ENCODE measurements around the gene CACNG1.
"Not testable (repeated sequence)": the region's sequence is repeated elsewhere in the genome, so short reads cannot be mapped to it uniquely, and the experiment has no call there.

CACNG1 gene

DNA sequence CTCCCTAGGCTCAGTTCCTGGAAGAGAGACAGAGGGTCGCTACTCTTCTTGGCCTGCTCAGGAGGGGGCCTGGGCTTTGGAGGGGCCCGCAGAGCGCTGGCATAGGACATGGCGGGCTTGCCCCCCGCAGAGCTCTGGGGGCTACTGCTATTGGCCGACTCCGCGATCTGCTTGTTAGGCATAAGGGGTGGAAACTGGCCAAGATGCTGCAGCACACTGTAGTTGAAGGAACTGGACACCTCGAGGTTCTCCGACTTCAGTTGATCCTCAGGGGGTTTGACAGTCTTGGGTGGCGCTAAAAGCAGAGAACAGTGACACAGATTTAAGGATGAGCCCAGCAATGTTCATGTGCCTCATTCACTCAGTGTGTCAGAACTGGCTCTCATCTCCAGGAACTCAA lies 33.9 kb downstream of the CACNG1 start:
- FAIRE-seq, result no peak
- no peak for DNase-seq (ENCODE audit: low spot score)

- FAIRE-seq, result no peak
- no peak for DNase-seq (ENCODE audit: low spot score)
These were observed 35.1 kb downstream of the CACNG1 start for GRCh38 chr17:67079491-67079890.

DNA sequence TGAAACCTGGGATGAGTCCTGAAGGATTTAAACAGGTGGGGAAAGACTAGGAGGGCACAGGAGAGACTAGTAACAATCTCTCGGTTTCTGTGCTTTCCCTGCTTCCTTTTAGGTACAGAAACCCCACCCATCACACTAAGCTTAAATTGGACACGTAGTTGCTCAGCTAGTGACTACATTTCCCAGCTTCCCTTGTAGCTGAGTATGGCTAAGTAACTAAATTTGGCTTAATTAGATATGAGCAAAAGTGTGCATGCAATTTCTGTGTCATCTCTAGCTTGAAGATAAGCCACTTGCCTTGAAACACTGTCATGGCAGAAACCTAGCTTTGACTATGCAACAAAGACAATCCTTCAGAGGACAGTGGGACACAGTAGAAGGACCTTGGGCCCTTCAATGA lies 36.5 kb downstream of the CACNG1 start:
- FAIRE-seq, result no peak

DNA sequence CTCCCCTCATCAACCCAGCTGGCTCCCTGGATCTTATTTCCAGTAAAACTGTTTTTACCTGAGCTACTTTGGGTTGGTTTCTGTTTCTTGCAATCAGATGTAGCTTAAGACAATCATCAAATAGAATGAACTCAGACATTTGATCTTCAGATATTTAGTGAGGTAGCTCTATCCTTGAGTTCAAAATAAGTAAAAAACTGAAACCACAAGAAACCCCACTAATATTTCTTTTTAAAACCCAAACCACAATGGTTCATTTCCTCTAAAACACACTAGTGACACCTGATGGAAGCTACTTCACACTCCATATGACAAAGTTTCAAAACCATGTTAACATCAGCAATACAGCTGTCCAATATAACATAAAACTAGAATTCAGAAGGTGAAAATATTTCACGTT lies 37.8 kb downstream of the CACNG1 start:
- DNase-seq (ENCODE audit: low spot score) (no peak), FAIRE-seq (no peak)

More for the DNA sequence above, 36.5 kb downstream of the CACNG1 start:
- DNase-seq (ENCODE audit: low spot score), result no peak

GRCh38 chr17:67085406-67085805 lies 41.1 kb downstream of the CACNG1 start:
- DNase-seq (ENCODE audit: low spot score), result no peak
- FAIRE-seq, result no peak

GRCh38 chr17:67088639-67089038 lies 44.3 kb downstream of the CACNG1 start:
- FAIRE-seq (no peak), DNase-seq (ENCODE audit: low spot score) (no peak)

DNA sequence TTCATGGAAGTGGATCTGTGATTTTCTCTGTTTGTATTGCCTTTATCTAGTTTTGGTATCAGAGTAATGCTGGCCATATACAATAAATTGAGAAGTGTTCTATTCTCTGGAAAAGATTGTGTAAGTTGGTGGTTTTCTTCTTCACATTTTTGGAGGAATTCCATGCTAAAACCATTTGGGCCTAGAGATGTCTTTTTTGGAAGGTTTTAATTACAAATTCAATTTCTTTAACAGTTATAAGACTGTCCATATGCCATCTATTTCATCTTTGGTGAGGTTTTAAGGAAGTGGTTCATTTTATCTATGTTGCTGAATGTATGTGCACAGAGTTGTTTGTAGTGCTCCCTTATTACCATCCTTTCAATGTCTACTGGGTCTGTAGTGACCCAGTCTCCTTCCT lies 46.0 kb downstream of the CACNG1 start:
- DNase-seq (ENCODE audit: low spot score) (no peak), FAIRE-seq (no peak)

DNA sequence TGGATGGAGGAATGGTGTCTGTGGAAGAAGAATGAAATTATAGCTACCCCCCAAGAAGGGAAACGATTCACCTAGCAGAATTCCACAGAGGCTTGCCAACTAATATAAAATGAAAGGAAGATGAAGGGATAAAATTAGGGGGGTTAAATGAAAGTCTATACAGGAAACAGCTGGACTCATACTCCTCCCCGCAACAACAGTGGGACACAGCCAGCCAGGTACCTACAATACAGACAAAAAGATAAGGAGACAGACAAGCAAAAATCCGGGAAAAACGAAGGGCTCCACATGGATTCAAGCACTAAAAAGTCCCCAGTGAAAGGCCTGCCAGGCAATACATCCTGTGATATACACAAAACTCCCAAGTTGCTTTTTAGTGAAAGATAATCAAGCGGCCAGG lies 47.9 kb downstream of the CACNG1 start:
- FAIRE-seq (no peak), DNase-seq (ENCODE audit: low spot score) (no peak)

DNA sequence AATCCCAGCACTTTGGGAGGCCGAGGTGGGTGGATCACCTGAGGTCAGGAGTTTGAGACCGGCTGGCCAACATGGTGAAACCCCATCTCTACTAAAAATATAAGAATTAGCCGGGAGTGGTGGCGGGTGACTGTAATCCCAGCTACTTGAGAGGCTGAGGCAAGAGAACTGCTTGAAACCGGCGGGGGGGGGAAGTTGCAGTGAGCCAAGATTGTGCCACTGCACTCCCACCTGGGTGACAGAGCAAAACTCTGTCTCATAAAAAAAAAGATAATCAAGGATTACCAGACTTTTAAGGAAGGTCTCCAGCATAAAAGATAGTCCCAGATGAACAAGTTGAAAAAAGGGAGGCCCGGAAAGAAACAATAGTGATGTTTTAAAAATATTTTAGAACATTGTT lies 48.4 kb downstream of the CACNG1 start:
- FAIRE-seq; DNase-seq (ENCODE audit: low spot score): not testable (repeated sequence)

DNA sequence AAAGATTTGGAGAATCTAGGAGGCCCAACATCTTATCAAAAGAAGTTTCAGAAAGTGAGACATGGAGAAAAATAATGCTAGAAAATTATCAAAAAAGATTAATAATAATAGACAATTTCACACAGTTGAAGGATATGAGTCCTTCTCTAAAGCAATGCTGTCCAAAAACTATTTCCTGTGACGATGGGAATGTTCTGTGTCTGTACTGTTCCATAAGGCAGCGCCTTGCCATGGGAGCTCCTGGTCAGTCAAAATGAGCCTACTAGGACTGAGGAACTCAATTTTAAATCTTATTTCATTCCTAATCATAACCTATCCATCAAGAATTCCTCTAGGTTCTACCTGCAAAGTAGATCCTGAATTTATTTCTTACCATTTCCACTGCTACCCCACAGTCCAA lies 49.0 kb downstream of the CACNG1 start:
- no peak for FAIRE-seq

GRCh38 chr17:67095291-67095690 lies 50.9 kb downstream of the CACNG1 start:
- not testable (repeated sequence) for FAIRE-seq; DNase-seq (ENCODE audit: low spot score)

More for the DNA sequence above, 49.0 kb downstream of the CACNG1 start:
- DNase-seq (ENCODE audit: low spot score), result no peak

DNA sequence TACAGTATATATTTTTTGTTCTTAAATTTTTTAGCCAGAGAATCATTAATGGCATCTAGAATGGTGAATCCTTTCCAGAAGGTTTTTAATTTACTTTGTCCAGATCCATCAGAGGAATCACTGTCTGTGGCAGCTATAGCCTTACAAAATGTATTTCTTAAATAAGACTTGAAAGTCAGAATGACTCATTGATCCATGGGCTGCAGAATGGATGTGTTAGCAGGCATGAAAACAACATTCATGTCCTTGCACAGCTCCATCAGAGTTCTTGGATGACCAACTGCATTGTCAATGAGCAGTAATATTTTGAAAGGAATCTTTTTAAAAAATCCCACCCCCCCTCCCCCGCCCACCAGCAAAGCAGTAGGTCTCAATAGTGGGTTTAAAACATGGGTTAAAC lies 51.4 kb downstream of the CACNG1 start:
- FAIRE-seq (no peak), DNase-seq (ENCODE audit: low spot score) (no peak)

GRCh38 chr17:67096609-67097008 lies 52.3 kb downstream of the CACNG1 start:
- FAIRE-seq (no peak), DNase-seq (ENCODE audit: low spot score) (no peak)

- FAIRE-seq, result no peak
- DNase-seq (ENCODE audit: low spot score), result no peak
These were observed 53.7 kb downstream of the CACNG1 start for GRCh38 chr17:67098006-67098405.

DNA sequence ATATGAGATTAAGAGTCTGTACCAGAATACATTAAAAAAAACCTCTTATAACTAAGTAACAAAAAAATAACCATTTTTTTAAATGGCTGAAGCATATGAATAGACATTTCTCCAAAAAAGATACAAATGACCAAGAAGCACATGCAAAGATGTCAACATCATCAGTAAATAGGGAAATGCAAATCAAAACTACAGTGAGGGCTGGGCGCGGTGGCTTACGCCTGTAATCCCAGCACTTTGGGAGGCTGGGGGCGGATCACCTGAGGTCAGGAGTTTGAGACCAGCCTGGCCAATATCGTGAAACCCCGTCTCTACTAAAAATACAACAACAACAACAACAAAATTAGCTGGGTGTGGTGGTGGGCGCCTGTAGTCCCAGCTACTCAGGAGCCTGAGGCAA lies 60.3 kb downstream of the CACNG1 start:
- DNase-seq (ENCODE audit: low spot score); FAIRE-seq: not testable (repeated sequence)

GRCh38 chr17:67105213-67105612 lies 60.9 kb downstream of the CACNG1 start:
- FAIRE-seq (no peak), DNase-seq (ENCODE audit: low spot score) (no peak)

Measured in urothelium cell line (cell line).